HepG2 (cell line): ENCODE data around the gene SFI1. TPM values are rescaled to one million over a fixed set of nuclear protein-coding genes. Genes with fewer than 3 reads are reported as not detected.
A peak's percentile ranks its signal among the peaks of the same experiment; 100 is the strongest.
"Not testable (repeated sequence)": the region's sequence is repeated elsewhere in the genome, so short reads cannot be mapped to it uniquely, and the experiment has no call there.

Experiments used
- ATAC-seq: fragments of 200-7000 bp; cut with Tn5 transposase; 3 replicates; pipeline ENCODE4 v1.9.1; 2020; ENCODE audit warnings: mild to moderate bottlenecking, moderate library complexity
- BruUV-seq: library from RNA; stranded (reverse); fragments of 400-500 nt; replicated peaks from 2 replicates; lab custom pipeline; 2021; lab: Mats Ljungman, UMichigan
- CTCF ChIA-PET: fragments of 300-600 bp; formaldehyde crosslinking; extraction: SDS; loops from one replicate; lab custom pipeline; 2021; ENCODE audit warnings: low total read pairs, inconsistent platforms, low intra/inter-chr PET ratio; lab: Yijun Ruan, JAX
- POLR2A ChIA-PET: fragments of 350-600 bp; sonication (Branson Sonifier 250); formaldehyde crosslinking; loops from one replicate; lab custom pipeline; 2020; ENCODE audit warnings: antibody characterized with exemption, inconsistent platforms; lab: Yijun Ruan, JAX
- DNase-seq: peaks from one replicate; pipeline ENCODE4 v3.0.0-alpha.2; 2015; ENCODE audit warnings: low spot score
- FAIRE-seq: peaks from 3 replicates; lab custom pipeline; 2011; peaks lifted over from hg19 to GRCh38; lab: Jason Lieb, UNC
- H2AFZ ChIP-seq: one replicate; pipeline ENCODE4 v1.6.1; 2011; ENCODE audit warnings: low read length, inconsistent platforms
- H3K27ac ChIP-seq: fragments of 300-600 bp; 3 replicates; pipeline ENCODE4 v1.8.0; 2011; ENCODE audit warnings: mixed run types, mild to moderate bottlenecking, mixed read lengths, low read length, inconsistent platforms; ENCODE audit not compliant: insufficient read depth; ENCODE audit errors: extremely low read length
- H3K27me3 ChIP-seq, 2 experiments: fragments of 200-600 bp in 1 of 2; 2 replicates in 1 of 2; 3 replicates in 1 of 2; pipeline versions ENCODE4 v1.6.0 to v1.8.0; 2011; ENCODE audit warnings: low read length in 2 of 2, mild to moderate bottlenecking in 2 of 2, moderate library complexity in 2 of 2, inconsistent platforms in 1 of 2; ENCODE audit not compliant: insufficient read depth in 2 of 2, control insufficient read depth in 1 of 2
- H3K36me3 ChIP-seq, 2 experiments: fragments of 200-600 bp in 1 of 2; replicated peaks in 1 of 2; 2 replicates in 1 of 2; 3 replicates in 1 of 2; pipeline versions ENCODE4 v1.5.1 to v1.8.0; 2011; ENCODE audit warnings: low read length in 2 of 2, inconsistent platforms in 1 of 2; ENCODE audit not compliant: insufficient read depth in 2 of 2, control insufficient read depth in 1 of 2
- H3K4me1 ChIP-seq: 2 replicates; pipeline ENCODE4 v1.5.1; 2012; ENCODE audit warnings: low read length, inconsistent platforms; ENCODE audit not compliant: insufficient read depth
- H3K4me2 ChIP-seq: 2 replicates; pipeline ENCODE4 v1.6.0; 2011; ENCODE audit warnings: low read depth, low read length, inconsistent platforms
- H3K4me3 ChIP-seq, 3 experiments: fragments of 200-600 bp in 1 of 3; sonication (generic), shearing (Covaris generic) in 1 of 3; replicated peaks in 1 of 3; 2 replicates each; pipeline ENCODE4 v1.5.1; 2011 to 2016; ENCODE audit warnings: low read length in 3 of 3, inconsistent platforms in 2 of 3, low read depth in 2 of 3, mild to moderate bottlenecking in 2 of 3, control low read depth in 1 of 3, mixed read lengths in 1 of 3; ENCODE audit not compliant: insufficient read depth in 1 of 3
- H3K79me2 ChIP-seq: one replicate; pipeline ENCODE4 v1.6.1; 2011; ENCODE audit warnings: low read length, inconsistent platforms; ENCODE audit not compliant: insufficient read depth
- H3K9ac ChIP-seq: 2 replicates; pipeline ENCODE4 v1.6.0; 2011; ENCODE audit warnings: mild to moderate bottlenecking, low read depth, low read length, inconsistent platforms; ENCODE audit not compliant: insufficient read depth
- H3K9me3 ChIP-seq: 2 replicates; pipeline ENCODE4 v1.5.1; 2012; ENCODE audit warnings: mild to moderate bottlenecking, low read length
- H4K20me1 ChIP-seq: 2 replicates; pipeline ENCODE4 v1.6.0; 2011; ENCODE audit warnings: inconsistent platforms, mild to moderate bottlenecking, low read length, moderate library complexity; ENCODE audit not compliant: insufficient read depth
- ATF7-NPFF ChIP-seq: sonication (generic); formaldehyde crosslinking; IDR thresholded peaks from 2 replicates; pipeline ENCODE4 v1.8.1; 2023; ENCODE audit warnings: mild to moderate bottlenecking, low read depth, missing genetic modification reagents, moderate library complexity
- CCDC6 ChIP-seq: sonication (generic); formaldehyde crosslinking; IDR thresholded peaks from 2 replicates; pipeline ENCODE4 v1.8.1; 2022; ENCODE audit warnings: mild to moderate bottlenecking, missing genetic modification reagents, moderate library complexity
- ZBTB33 ChIP-seq: sonication (generic); formaldehyde crosslinking; IDR thresholded peaks from 2 replicates; pipeline ENCODE4 v1.4.0; 2020; ENCODE audit warnings: missing genetic modification reagents
- ZNF770 ChIP-seq: sonication (generic); formaldehyde crosslinking; IDR thresholded peaks from 2 replicates; pipeline ENCODE4 v1.5.0; 2020; ENCODE audit warnings: mild to moderate bottlenecking, missing genetic modification reagents
- WGBS: methylation state at CpG from one replicate; pipeline ENCODE4 v1.1.6; 2017; ENCODE audit warnings: low lambda C conversion rate; 5-methylcytosine and 5-hydroxymethylcytosine counted together
- in situ Hi-C: cut with HindIII; loops from 2 replicates; pipeline ENCODE4 v1.10.0; 2017; ENCODE audit warnings: low pct_unique_long_range_greater_than_20kb; ENCODE audit not compliant: extremely low pct_ligation_motif_present
- intact Hi-C: fragments of 100-400 bp; cut with micrococcal nuclease; formaldehyde crosslinking; loops from one replicate; pipeline ENCODE4 v1.10.0; 2022; ENCODE audit not compliant: unreplicated experiment
- polyA plus RNA-seq, 8 experiments: library from polyadenylated mRNA; depleted of rRNA in 3 of 8; stranded (reverse) in 7 of 8; unstranded in 1 of 8; fragments of >200 nt; fragmentation: Illumina TruSeq in 4 of 8; extraction: Trizol in 4 of 8; gene quantifications; 2 replicates each; pipeline versions ENCODE4 v1.2.1 to v1.2.3, GENCODE V29; 2011 to 2016; ENCODE audit warnings: low read depth in 4 of 8, missing spikeins in 1 of 8, mixed read lengths in 1 of 8; ENCODE audit not compliant: insufficient read depth in 1 of 8
- total RNA-seq, 5 experiments: library from RNA; depleted of rRNA; stranded (reverse); fragments of >200 nt; fragmentation: Illumina TruSeq; extraction: Trizol; gene quantifications; 2 replicates each; pipeline ENCODE4 v1.2.3, GENCODE V29; 2016; ENCODE audit warnings: low read depth in 1 of 5

The SFI1 gene
- total and polyA plus RNA-seq, 2 of the 13 experiments (the other 11 are each of a cell fraction or from before 2014, with no cell fraction given), result 20.5 to 40.1 TPM

GRCh38 chr22:31481129-31481528 lies 15.2 kb upstream of the SFI1 start (continued):
- TF ChIP-seq ATF7-NPFF (CRISPR knock-in tag) (no peak), CCDC6 (no peak)

- H3K27ac ChIP-seq, H3K4me2 ChIP-seq: not testable (repeated sequence)
- TF ChIP-seq ZBTB33 (CRISPR knock-in tag), result peak; percentile 64; the same call in 1 of the 2 replicates
- peak; percentile 54; the same call in 1 of the 2 replicates for TF ChIP-seq ZNF770 (CRISPR knock-in tag)
- TF ChIP-seq, all 625 proteins: peak for 2; not testable (repeated sequence) for 623
- POLR2A ChIA-PET, H2AFZ ChIP-seq, ATAC-seq, H3K9ac ChIP-seq, H3K9me3 ChIP-seq, DNase-seq, FAIRE-seq, in situ Hi-C loops, CTCF ChIA-PET, H3K27me3 ChIP-seq, intact Hi-C loops, H3K4me3 ChIP-seq, H4K20me1 ChIP-seq, BruUV-seq: not testable (repeated sequence)
- H3K4me1 ChIP-seq, result peaks cover 19% of the 10 kb centered on the region
- H3K36me3 ChIP-seq, result peaks cover 9 to 56% of the 10 kb centered on the region in 2 experiments
- peaks cover 37% of the 10 kb centered on the region for H3K79me2 ChIP-seq
- WGBS, result 86% methylated on average over 8 of the region's 8 CpGs
Observed at GRCh38 chr22:31482470-31482869, 13.9 kb upstream of the SFI1 start.

GRCh38 chr22:31486369-31486768 lies 10.0 kb upstream of the SFI1 start:
- H3K9ac ChIP-seq, H3K4me2 ChIP-seq, H2AFZ ChIP-seq, intact Hi-C loops, H4K20me1 ChIP-seq, H3K27ac ChIP-seq, BruUV-seq, H3K4me3 ChIP-seq, DNase-seq, H3K9me3 ChIP-seq, POLR2A ChIA-PET, CTCF ChIA-PET, FAIRE-seq, in situ Hi-C loops, ATAC-seq, H3K27me3 ChIP-seq: not testable (repeated sequence)
- Histone ChIP-seq H3K4me1 (peaks cover 40% of the 10 kb centered on the region), H3K79me2 (peaks cover 47% of the 10 kb centered on the region), H3K36me3 (peaks cover 4 to 32% of the 10 kb centered on the region in 2 experiments)
- 94% methylated on average over 11 of the region's 11 CpGs for WGBS
